GM21390 (cell line): Measurements from ENCODE around the gene SLC17A9.

Source experiments
- ATAC-seq: cut with Tn5 transposase; IDR thresholded peaks from one replicate; pipeline ENCODE4 v1.9.1; 2021; ENCODE audit not compliant: unreplicated experiment

The SLC17A9 gene

GRCh38 chr20:62937268-62938104 is 15.0 kb upstream of the SLC17A9 start:
- peak; percentile 70 for ATAC-seq

- peak; percentile 57 for ATAC-seq
These were observed 14.2 kb upstream of the SLC17A9 start, which contains the start of gene GID8 for GRCh38 chr20:62938105-62938888. TSS of gene GID8 (plus strand) at chr20:62938147. CDS start at chr20:62941503, 3,356 bp downstream.

- ATAC-seq = no peak
These were observed 11.6 kb upstream of the SLC17A9 start for GRCh38 chr20:62940875-62941274.

GRCh38 chr20:62941792-62942191 is 10.7 kb upstream of the SLC17A9 start:
- ATAC-seq = no peak

GRCh38 chr20:62942456-62942855 is 10.1 kb upstream of the SLC17A9 start:
- no peak for ATAC-seq

- no peak for ATAC-seq
These were observed 9.1 kb upstream of the SLC17A9 start for GRCh38 chr20:62943396-62943795.

- no peak for ATAC-seq
These were observed 8.3 kb upstream of the SLC17A9 start for GRCh38 chr20:62944184-62944583.

GRCh38 chr20:62944746-62945145 is 7.8 kb upstream of the SLC17A9 start:
- no peak for ATAC-seq

- ATAC-seq = no peak
These were observed 6.7 kb upstream of the SLC17A9 start for GRCh38 chr20:62945771-62946339.

GRCh38 chr20:62946918-62947317 is 5.6 kb upstream of the SLC17A9 start:
- no peak for ATAC-seq

- ATAC-seq = no peak
These were observed 4.8 kb upstream of the SLC17A9 start for GRCh38 chr20:62947532-62948300.

GRCh38 chr20:62949153-62949821 is 3.2 kb upstream of the SLC17A9 start:
- ATAC-seq = no peak

- ATAC-seq = no peak
These were observed 2.5 kb upstream of the SLC17A9 start for GRCh38 chr20:62949962-62950361.

GRCh38 chr20:62950741-62951140 is 1.8 kb upstream of the SLC17A9 start:
- no peak for ATAC-seq

GRCh38 chr20:62951143-62951895 is 1.2 kb upstream of the SLC17A9 start:
- ATAC-seq = no peak

GRCh38 chr20:62951896-62952372 is 575 bp upstream of the SLC17A9 start:
- ATAC-seq = no peak

GRCh38 chr20:62952968-62953838 is 694 bp downstream of the SLC17A9 start:
- no peak for ATAC-seq

- peak; percentile 72 for ATAC-seq
These were observed 1.6 kb downstream of the SLC17A9 start for GRCh38 chr20:62953839-62954703.
